ENCODE results near the gene PDCD7.

DNA sequence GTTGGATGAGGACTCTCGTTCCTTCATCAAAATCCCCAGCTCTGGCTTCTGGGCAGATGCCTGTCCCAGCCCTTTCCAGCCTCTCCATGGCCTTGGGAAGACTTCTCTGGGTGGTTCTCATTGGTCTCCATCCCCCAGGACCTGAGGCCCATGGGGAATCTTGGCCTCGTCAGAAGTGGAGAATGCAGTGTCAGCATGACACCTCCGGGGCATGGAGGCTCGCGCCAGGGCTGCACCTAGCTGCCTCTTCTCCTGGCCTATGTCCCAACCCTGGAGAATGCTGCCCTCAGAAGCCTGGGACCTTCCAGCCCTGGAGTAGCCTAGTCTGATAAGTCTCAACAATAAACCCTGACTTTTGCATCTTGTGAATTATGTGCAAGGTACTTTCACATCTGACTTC, 54.0 kb downstream of the PDCD7 start:
- TF ChIP-seq CTCF (conservative IDR thresholded peaks at IDR 0.05; ENCODE audit: low read length) (no peak), EZH2phosphoT487 (IDR thresholded peaks at IDR 0.05; ENCODE audit: borderline replicate concordance, low read depth, low read length) (no peak)
